Measurements from ENCODE around the gene LRRC74B.

GRCh38 chr22:21073482-21073881, 27.7 kb downstream of the LRRC74B start:
- TF ChIP-seq POLR2A (IDR thresholded peaks at IDR 0.05): no peak
- TF ChIP-seq, protein P1, sequence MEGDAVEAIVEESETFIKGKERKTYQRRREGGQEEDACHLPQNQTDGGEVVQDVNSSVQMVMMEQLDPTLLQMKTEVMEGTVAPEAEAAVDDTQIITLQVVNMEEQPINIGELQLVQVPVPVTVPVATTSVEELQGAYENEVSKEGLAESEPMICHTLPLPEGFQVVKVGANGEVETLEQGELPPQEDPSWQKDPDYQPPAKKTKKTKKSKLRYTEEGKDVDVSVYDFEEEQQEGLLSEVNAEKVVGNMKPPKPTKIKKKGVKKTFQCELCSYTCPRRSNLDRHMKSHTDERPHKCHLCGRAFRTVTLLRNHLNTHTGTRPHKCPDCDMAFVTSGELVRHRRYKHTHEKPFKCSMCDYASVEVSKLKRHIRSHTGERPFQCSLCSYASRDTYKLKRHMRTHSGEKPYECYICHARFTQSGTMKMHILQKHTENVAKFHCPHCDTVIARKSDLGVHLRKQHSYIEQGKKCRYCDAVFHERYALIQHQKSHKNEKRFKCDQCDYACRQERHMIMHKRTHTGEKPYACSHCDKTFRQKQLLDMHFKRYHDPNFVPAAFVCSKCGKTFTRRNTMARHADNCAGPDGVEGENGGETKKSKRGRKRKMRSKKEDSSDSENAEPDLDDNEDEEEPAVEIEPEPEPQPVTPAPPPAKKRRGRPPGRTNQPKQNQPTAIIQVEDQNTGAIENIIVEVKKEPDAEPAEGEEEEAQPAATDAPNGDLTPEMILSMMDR (IDR thresholded peaks at IDR 0.05): no peak
